ENCODE measurements around the gene UGT1A1. TPM values are rescaled to one million over a fixed set of nuclear protein-coding genes. Genes with fewer than 3 reads are reported as not detected.

The UGT1A1 gene
- total RNA-seq, 1 donor from 2014 or later = not detected

- TF ChIP-seq, protein P1, sequence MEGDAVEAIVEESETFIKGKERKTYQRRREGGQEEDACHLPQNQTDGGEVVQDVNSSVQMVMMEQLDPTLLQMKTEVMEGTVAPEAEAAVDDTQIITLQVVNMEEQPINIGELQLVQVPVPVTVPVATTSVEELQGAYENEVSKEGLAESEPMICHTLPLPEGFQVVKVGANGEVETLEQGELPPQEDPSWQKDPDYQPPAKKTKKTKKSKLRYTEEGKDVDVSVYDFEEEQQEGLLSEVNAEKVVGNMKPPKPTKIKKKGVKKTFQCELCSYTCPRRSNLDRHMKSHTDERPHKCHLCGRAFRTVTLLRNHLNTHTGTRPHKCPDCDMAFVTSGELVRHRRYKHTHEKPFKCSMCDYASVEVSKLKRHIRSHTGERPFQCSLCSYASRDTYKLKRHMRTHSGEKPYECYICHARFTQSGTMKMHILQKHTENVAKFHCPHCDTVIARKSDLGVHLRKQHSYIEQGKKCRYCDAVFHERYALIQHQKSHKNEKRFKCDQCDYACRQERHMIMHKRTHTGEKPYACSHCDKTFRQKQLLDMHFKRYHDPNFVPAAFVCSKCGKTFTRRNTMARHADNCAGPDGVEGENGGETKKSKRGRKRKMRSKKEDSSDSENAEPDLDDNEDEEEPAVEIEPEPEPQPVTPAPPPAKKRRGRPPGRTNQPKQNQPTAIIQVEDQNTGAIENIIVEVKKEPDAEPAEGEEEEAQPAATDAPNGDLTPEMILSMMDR (IDR thresholded peaks at IDR 0.05; ENCODE audit: borderline replicate concordance) = no peak
- intact Hi-C loops (cut with micrococcal nuclease) = no loop called here
- no peak for DNase-seq
These were observed 19.7 kb downstream of the UGT1A1 start for GRCh38 chr2:233779722-233780121.

DNA sequence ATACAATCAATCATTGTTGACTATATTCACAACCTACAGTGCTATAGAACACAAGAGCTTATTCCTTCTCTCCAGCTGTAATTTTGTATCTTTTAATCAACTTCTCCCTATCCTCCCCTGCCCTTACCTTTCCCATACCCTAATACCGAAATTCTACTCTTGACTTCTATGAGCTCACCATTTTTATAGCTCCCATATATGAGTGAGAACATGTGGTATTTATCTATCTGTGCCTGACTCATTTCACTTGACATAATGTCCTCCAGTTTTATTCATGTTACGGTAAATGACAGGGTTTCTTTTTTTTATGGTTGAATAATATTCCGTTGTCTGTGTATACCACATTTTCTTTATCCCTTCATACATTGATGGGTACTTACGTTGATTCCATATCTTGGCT lies 20.7 kb downstream of the UGT1A1 start:
- H3K9me3 ChIP-seq (replicated peaks) = peaks cover 11% of the 10 kb centered on the region
- peaks cover 35% of the 10 kb centered on the region for H3K27me3 ChIP-seq (ENCODE audit: low read depth)
- no peak overlapping the region for H3K27ac ChIP-seq (replicated peaks)
- TF ChIP-seq, protein P1 (IDR thresholded peaks at IDR 0.05; ENCODE audit: borderline replicate concordance) = no peak
- intact Hi-C loops (cut with micrococcal nuclease) = no loop called here
- no peak for DNase-seq
- no peaks in the 10 kb centered on the region for H3K36me3 ChIP-seq
- no peaks in the 10 kb centered on the region for H3K4me1 ChIP-seq
- no peak overlapping the region for H3K4me3 ChIP-seq

More at GRCh38 chr2:233779722-233780121, 19.7 kb downstream of the UGT1A1 start:
- no peak overlapping the region for H3K27ac ChIP-seq (replicated peaks)
- H3K9me3 ChIP-seq (replicated peaks) = peaks cover 16% of the 10 kb centered on the region
- H3K27me3 ChIP-seq (ENCODE audit: low read depth) = peaks cover 27% of the 10 kb centered on the region
- no peaks in the 10 kb centered on the region for H3K4me1 ChIP-seq
- H3K36me3 ChIP-seq = no peaks in the 10 kb centered on the region
- no peak overlapping the region for H3K4me3 ChIP-seq

- DNase-seq = no peak
- no peaks in the 10 kb centered on the region for H3K9me3 ChIP-seq (replicated peaks)
- no peaks in the 10 kb centered on the region for H3K4me1 ChIP-seq
- H3K27me3 ChIP-seq (ENCODE audit: low read depth) = peaks cover 20% of the 10 kb centered on the region
- no peak overlapping the region for H3K4me3 ChIP-seq
- no peak overlapping the region for H3K27ac ChIP-seq (replicated peaks)
- intact Hi-C loops (cut with micrococcal nuclease) = no loop called here
- no peaks in the 10 kb centered on the region for H3K36me3 ChIP-seq
- TF ChIP-seq, protein P1 (IDR thresholded peaks at IDR 0.05; ENCODE audit: borderline replicate concordance) = no peak
These were observed 29.5 kb downstream of the UGT1A1 start for GRCh38 chr2:233789554-233789953.

DNA sequence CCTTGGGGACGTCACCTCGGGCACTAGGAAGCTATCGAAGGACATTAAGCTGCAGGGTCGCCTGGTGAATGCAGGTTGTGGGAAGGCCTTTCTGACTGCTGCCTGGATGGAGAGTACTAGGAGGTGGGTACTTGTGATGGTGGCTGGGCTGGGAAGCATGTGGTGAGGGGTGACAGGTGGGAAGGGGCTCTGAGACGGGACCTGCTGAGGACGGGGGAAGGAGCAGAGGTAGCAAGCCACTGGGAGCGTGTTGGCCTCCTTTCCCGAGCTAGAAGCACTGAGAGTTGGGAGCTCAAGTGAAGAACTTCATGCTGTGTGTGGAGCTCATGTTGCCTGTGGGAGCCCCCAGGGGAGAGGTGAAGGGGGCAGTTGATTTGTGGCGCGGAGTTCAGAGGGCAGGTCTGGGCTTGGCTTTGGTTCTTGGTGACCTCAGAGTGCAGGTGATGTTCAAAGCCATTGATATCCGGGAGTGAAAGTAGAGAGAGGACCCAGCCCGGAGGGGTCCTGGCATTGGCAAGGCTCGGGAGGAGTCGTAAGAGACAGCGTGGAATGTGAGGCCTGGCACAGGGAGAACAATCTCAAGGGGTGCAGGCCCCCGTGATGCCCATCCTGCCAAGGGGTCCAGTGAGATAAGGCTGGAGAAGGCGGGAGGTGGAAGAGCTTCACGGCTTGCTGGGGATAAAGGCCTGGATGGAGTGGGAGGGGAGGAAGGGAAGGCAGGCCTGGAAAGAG lies 31.2 kb downstream of the UGT1A1 start:
- Histone ChIP-seq H3K27me3 (ENCODE audit: low read depth) (peaks cover 13% of the 10 kb centered on the region), H3K36me3 (no peaks in the 10 kb centered on the region), H3K4me3 (no peak overlapping the region), H3K4me1 (no peaks in the 10 kb centered on the region), H3K27ac (replicated peaks) (no peak overlapping the region), H3K9me3 (replicated peaks) (no peaks in the 10 kb centered on the region)
- TF ChIP-seq, protein P1 (IDR thresholded peaks at IDR 0.05; ENCODE audit: borderline replicate concordance) = no peak
- intact Hi-C loops (cut with micrococcal nuclease) = no loop called here
- DNase-seq = no peak

DNA sequence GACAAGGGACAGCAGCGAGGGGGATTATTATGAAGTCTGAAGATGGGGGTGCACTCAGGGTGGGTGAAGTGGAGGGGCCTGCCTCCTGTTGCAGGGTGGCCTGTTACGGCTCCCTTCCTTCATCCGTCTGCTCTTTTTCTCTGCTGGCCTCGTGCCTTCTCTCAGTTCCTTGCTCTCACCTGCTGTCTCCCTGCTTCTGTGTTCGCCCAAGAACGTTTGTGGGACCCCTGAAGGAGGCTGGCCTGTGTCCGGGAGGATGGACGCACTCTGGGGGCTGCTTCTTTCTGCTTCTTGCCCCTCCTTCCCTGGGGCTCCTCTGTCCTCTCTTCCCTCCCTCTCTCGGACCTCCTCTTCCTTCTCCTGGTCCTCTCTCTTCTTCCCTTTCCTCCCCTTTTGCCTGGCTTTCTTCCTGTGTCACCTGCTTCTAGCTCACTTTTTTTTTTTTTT lies 31.8 kb downstream of the UGT1A1 start:
- H3K27me3 ChIP-seq (ENCODE audit: low read depth) = peaks cover 13% of the 10 kb centered on the region
- TF ChIP-seq, protein P1 (IDR thresholded peaks at IDR 0.05; ENCODE audit: borderline replicate concordance) = no peak
- intact Hi-C loops (cut with micrococcal nuclease) = no loop called here
- no peak overlapping the region for H3K4me3 ChIP-seq
- H3K9me3 ChIP-seq (replicated peaks) = no peaks in the 10 kb centered on the region
- no peak overlapping the region for H3K27ac ChIP-seq (replicated peaks)
- H3K36me3 ChIP-seq = no peaks in the 10 kb centered on the region
- H3K4me1 ChIP-seq = no peaks in the 10 kb centered on the region
- DNase-seq = no peak

Measured in left ventricle myocardium inferior (tissue), 1 donor.